NCI-H345 treated with DMSO at 0.1 percent for 48 hours (cell line): Measurements from ENCODE around the gene PKP4.

ENCODE experiments used
- DNase-seq: peaks from one replicate; lab custom pipeline; 2025; ENCODE audit not compliant: unreplicated experiment; lab: John Stamatoyannopoulos, UW

Gene PKP4

DNA sequence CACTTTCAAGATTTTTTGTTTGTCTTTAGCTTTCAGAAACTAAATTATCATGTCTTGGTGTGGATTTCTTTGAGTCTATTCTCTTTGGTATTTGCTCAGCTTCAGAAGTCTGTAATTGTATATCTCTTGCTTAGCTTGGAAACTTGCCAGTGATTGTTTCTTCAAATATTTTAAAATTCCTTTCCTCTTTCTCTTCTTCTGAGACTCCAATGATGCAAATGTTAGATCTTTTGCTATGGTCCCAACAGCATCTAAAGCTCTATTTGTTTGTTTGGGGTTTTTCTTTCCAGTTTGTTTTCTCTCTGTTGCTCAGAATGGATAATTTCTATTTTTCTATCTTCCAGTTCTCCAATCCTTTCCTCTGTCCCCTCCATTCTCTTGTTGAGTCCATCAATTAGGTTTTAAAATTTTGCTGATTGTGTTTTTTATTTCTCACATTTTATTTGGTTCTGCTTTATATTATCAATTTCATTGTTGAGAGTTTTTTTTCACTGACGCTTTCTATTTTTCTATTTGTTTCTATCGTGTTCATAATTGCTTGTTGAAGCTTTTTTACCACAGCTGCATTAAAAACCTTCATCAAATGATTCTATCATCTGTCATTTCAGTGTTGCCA, 256.9 kb downstream of the PKP4 start:
- DNase-seq = no peak

DNA sequence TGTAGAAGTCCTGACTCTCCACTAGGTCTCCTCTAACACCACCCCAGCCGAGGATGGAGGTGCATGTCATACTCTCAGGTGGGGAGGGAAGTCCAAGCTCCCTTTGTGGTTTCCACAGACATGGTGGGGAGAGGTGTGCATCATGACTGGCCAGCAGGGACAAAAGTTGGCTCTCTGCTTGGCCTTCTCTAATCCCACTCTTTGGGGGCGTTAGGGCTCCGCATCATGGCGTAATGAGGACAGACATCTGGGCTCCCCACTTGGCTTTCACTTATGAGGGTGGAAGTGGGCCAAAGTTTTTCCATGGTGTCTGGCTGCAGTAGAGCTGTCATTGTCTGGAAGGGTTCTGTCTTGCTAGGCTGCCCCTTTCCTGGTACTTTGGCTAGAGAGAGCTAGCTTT, 257.7 kb downstream of the PKP4 start:
- no peak for DNase-seq

DNA sequence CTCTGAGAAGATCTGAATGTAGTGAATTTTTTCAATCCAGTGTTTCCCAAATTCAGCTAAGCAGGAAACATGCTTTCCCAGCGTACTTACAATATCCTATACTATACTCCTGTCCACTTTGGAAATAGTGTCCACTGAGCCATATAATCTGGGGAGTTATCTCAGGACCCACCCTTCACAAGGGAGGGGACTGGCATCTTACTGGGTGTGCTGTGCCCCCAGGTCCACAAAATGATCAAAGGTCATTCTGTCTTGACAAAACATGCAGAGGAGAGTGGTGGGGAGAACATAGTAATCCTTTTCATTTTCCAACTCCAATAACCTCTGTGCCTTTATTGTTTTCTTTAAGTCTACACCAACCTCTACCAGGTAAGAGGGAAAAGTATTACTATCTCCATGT, 258.6 kb downstream of the PKP4 start:
- DNase-seq = no peak

DNA sequence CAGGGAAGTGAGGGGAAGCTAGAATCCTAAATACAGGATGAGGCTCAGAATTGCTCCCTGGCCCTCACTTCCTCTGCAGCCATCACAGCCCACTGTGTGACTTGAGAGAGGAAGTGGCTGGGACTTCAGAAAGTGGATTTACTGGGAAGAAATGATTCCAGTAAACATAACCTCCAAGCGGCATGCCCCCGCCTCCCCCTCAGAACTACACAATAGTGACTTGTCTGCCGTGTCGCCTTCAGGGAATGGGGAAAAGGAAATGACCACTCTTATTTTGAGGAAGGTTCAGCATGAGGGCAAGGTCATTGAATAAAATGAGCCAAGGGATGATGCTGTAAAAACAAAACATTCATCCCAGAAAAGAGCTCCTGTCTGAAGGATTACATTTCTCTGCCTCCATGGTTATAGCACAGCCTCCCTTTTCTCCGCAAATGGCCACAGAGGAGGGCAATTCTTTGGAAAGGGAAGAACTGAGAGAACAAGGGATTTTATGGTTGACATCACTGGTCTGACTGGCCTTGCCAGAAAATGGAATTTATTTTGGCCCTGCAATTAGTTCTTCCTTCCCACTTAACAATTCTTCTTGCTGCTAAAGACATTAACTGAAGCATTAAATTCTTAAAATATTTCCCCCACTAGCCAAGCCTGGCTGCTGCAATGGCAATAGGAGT, 259.5 kb downstream of the PKP4 start:
- no peak for DNase-seq

DNA sequence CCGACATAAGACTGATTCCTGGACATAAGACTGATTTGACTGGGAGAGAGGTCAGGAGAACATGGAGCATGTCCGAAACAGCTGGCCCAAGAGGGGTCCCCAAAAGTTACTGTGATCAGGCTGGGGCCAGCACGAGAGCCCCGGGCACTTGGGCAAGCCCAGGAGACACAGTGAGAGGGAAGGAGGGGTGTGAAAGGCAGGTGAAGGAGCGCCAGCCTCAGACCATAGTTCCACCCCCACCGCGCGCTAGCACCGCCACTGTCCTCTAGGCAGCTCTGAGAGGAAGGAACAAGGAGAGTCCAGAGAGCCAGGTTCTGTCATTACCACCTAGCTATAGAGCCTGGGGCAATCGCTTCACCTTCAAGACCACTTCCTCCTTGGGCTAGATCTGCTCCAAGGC, 260.2 kb downstream of the PKP4 start:
- DNase-seq = no peak

DNA sequence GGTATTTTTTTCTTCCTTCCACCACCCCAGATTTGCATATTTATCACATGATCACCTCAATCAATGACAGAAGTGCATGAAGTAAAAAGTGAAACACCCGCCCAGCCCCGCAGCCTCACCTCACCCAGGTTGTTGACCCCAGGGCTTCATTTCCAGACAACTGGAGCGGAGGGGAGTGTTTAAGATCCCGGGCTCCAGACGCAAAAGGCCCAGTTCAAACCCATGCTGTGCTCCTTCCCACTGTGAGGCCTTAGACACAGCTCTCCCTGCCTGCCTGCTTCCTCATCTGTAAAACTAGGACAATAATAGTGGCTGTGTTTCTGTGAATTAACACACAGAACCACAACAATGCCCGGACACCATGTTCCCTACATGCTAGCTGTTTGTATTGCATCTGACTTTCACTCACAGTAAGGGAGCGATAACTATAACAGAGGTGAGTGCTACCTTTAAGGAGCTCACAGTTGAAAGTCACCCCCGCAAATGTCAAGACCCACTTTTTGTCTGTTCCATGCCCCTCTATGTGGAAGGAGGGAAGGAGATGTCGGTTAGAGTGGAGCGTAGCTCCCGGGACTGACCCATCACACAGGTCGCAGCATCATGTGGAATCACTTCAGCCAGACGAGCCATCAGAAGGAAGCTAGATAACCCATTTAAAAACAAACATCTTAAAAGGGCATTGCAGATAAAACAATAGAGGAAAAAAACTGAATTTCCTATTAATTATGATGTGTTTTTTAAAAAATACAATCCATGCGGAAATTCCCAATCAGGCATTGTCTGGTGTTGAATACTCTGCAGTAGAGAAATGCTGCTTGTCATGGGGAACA, 260.8 kb downstream of the PKP4 start:
- no peak for DNase-seq

DNA sequence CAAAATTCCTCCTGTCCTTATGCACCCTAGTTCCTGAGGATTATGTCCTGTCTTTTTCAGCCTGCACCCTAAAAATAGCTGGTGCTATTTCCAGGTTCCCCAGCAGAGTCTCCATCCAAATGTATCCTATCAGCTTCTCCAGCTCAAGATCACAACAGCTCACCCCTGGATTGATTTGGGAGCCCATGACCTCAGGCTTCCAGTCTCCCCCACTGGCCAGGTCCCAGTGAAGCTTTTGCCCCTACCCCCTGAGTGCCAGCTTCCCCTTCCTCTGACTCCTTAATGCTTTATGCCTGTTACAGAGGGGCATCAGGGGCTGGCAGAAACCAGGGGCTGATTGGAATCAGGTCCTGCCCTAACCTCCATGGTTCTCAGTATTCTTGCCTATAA, 261.4 kb downstream of the PKP4 start:
- DNase-seq = no peak

DNA sequence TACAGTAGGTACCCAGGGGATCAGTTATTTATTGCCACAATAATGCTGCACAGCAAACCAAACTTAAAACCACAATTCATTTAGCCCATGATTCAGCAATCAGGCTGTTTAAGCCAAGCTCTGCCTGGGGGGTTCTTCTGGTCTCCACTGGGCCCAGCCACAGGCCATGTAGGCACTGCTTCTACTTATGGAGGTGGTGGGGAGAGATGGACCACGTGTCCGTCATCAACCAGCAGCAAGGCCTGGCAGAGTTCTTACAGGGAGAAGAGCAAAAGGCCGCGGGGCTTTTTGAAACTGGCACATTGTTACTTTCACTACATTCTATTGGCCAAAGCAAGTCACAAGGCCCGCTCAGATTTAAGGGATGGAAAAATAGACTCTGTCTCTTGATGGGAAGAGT, 262.1 kb downstream of the PKP4 start:
- DNase-seq = no peak

DNA sequence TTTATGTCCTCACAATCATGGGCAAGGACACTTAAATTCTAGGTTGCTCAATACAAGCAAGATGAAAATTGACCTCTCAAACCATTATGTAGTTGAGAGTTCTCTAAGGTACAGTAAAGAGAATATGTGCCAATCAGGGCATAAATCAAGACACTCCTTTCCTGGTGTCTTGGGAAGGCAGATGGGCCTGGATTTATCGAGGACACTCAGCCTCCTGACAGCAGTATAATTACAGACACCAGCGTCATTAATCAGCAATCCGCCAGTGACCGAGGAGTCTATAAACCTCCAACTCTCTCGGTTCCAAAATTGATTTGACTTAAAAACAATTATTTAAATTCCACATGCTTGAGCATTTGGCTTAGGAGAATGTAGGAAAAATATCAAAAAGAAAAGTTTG, 262.7 kb downstream of the PKP4 start:
- no peak for DNase-seq

DNA sequence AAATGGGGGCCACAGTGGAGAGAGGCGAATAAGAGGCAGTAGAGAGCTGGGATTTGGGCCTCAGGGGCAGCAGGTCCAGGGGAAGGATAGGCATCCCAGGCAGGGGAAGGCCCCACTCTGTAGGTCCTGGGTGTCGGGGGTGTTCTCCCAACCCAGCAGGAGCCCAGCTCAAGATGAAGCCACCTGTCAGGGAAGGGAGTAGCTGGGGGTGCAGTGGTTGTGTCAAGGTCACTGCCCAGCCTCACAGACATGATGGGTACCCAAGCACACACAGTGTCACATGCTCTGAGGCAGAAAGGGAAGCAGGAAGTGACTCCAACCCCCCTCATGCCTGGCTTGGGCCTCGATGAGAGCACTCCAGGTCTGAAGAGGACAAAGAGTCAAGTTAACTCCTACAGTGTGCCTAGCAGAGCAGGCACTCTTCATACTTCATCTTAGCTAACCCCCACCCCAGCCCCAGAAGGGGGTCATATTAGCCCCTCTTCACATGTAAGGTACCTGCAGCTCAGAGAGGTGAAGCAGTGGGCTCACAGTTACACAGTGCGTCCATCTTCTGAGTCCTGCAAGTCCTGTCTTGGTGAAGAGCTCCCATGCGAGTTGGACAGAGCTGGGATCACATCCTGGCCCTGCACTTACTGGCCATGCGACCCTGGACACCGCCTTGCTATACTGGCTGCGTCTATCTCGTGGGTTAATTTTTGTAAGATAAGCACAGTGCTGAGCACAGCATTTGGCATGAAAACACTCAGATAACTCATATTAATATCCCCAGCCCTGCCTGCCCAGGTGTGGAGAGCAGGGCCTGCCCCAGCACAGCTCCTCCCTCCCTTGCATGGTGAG, 265.7 kb downstream of the PKP4 start:
- DNase-seq = no peak

DNA sequence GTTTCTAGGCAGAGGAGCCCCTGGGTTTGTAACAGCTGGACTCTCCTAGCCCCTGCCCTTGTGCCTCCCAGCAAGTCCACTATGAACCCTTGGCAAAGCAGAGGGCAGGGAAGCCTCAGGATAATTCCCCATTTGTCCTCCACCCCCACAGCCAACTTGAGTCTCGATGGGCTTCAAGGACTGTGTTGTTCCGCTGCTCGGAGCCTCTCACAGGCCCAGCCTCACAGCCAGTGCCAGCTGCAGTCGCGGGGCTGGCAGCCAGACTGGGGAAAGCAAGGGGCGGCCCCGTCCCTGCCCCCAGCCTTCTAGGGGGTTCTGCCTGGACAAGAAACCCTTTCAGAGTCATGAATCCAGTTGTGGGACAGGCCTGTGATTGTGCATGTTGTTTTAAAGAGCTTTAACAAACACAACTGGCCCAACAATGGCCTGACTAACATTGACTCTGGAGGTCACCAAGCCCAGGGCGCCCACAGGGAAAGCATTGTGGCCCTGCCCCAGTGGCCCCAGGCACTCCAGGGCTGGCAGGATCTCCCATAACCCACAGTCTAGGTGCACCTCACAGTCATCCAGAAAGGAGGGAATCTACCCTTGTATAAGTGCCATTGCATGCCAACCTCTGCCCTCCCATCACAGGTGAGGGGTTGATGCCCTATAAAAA, 266.6 kb downstream of the PKP4 start:
- no peak for DNase-seq

DNA sequence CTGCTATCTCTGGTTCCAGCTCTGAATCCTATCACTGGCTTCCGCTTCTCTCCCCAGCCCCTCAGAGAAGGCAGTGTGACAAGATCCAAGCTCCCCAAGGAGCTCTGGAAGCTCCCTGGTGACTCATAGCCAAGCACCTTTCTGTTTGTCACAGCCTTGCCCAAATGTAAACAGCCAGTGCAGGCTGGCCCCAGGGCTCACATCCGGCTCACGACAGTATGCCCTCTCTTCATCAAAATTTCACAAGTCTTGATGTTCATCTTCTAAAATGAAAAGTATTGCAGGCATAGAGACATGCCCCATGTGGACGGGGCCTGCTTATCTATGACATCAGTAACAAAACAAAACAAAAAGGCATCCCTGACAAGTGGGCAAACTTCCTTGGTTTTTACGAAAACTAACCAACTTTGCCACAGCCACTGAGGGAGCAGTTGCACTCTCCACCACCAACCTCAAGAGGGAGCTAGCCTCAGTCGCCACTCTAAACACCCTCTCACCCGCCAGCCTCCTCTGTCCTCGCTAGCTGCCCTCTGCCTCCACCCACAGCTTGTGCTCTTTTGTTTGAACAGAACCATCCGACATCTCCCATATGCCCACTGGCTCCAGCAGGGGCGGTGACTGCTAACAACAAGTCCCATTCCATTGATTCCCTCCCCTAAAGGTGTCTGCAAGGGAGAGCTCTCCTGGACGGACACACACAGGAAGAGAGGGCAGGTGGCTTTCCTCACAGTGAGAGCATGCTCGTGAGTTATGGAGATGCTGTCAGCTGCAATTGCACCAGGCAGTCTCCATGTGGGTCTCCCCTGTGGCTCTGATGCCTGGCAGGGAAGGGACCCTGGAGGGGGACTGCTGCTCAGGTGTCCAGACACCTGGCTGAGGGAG, 267.4 kb downstream of the PKP4 start:
- DNase-seq = peak; percentile 80

DNA sequence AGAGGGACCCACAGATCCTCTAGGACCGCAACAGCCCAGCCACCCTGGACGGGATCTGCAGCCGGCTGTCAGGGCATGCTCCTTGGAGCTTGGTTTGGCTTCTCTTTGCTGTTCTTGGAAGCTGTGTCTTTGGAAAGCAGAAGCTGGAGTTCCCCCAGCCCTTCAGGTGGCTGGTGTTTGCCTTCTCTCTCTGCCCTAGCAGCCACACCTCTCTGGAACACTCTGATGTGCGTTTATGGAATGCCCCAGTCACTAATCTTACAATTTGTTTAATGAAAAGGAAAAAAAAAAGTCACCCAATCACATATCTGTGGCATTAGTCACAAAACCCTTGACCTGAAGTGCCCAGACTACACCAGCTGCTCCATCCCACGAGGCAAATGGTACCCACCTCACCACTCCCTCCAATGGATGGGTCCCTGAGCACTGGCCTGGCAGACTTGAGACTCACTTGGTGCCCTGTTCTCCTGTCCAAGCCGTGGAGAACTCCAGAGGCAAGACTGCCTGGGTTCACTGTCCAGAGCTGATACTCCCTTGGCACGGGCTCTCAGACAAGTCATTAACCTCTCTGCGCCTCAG, 268.1 kb downstream of the PKP4 start:
- DNase-seq = no peak

DNA sequence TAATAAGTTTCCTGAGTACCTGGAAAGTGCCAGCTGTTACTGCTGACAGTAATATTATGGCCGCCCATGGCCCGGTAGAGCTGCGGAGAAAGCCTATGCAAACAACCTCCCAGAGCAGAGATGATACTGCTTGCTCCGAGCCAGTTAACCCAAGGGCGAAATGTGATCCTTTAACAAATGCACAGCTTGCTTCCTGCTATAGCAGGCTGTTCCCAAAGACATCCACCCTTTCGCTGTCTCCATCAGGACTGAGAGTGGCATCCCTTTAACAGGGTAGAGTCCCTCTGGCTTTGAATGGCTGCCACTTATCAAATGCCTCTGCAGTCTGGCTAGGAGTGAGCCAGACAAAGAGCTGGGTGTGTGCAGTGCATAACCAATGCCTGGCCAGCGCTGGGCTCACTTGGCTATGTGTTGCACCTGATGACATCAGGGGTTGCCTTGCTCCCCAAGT, 268.7 kb downstream of the PKP4 start:
- peak; percentile 64 for DNase-seq

DNA sequence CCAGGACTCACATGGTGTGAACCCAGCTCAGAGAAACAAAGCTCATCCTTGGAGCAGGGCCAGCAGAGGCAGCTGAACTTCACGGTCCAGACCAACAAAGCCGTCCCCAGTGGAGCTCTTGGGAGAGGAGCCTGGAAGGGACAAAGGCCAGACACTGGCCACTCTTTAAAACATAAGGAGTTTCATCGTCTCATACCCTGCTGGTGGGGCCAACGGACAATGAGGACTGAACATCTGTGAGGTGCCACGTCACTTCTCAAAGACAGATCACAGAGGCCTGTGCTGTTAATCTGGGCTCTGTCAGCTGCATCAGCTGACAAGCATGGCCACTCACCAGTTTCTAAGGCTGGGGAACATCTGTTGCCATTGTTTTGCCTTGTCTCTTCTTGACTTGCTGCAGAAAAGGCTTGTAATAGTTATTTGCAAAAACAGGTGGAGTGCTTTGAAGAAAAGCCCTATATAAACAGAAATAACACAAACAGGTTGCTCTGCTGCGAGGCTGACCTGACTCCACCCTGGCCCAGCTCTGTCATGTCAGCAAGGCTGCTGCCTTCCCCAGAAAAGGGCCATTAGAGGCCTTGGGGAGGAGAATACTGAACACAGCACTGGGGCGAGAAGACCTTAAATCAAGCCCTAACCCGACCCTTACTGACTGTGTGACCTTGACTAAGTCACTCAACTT, 270.3 kb downstream of the PKP4 start:
- DNase-seq = peak; percentile 73

DNA sequence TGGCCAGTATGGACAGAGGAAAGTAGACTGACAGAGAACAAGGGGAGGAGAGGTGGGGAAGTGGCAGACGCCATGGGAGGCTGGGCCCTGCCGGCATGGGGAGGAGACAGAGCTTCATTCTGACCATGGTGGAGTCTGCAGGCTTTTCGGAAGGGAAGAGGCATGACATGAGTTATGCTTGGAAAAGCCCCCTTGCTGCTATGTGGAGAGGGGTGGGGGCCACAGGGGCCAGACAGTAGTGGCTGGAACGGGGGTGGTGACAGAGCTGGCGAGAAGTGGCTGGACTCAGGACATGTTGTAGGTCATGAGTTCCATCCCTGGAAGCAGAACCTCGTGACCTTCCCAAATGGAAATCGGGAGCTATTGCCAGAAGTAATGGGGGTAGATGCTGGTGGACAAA, 271.7 kb downstream of the PKP4 start:
- DNase-seq = no peak

DNA sequence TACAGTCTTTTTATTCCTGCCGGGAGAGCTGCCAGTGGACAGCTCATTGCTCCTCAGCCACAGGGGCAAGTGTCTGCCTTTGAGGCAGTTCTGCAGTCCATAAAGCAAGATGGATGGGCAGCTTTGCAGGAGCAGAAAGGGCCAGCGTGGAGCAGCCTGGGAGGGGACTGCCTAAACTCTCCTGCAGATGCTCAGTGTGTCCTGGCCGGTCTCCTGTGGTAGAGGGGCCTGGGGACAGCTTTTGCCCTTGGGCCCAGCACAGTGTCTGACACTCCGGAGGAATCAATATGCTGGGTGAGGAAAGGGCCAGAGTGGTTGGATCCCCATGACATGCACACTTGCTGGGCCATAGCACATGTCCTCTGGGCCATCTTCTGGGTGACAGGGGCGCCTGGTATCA, 272.7 kb downstream of the PKP4 start:
- DNase-seq = no peak

DNA sequence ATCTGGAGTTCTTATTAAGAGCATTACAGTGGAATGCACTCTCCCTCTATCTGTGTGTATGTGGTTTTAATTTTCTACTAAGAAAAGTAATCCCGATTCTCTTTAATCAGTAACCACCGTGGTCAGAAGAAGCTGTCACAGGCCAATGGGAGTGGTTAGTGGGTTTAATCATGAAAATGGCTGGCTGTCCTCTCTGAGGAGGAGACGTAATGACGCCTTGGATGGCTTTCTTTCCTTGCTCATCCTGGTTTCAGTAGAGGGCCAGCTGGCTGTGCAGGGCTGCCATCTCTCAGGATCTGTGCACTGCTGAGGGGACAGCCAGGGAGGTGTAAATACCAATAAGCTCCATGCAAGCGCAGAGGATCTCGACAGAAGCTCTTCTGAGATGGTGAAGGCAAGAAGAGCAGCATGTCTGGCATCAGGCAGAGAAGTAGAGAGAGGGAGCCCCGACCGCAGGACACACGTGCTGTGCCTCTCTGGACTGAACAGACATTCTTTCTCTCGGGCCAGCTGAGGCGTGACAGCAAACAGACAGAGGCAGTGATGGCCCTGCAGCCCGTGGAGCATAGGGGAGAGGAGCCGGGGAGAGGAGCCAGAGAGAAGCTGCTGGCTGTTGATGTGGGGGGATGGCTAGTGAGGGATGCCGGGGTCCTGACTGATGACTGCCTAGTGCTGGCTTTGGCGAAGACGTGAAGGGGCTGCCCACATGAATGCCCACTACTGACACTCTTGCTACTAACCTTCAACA, 273.3 kb downstream of the PKP4 start:
- DNase-seq = peak; percentile 56
